HFFc6 (cell line): ENCODE data around the gene SNX11. TPM values are rescaled to one million over a fixed set of nuclear protein-coding genes. Genes with fewer than 3 reads are reported as not detected.
A peak's percentile ranks its signal among the peaks of the same experiment; 100 is the strongest.
"Not testable (repeated sequence)": the region's sequence is repeated elsewhere in the genome, so short reads cannot be mapped to it uniquely, and the experiment has no call there.

Source experiments
- DNase-seq: peaks from one replicate; pipeline ENCODE4 v3.0.0-alpha.2; 2018
- H3K27ac Mint-ChIP-seq: 2 replicates; pipeline ENCODE4 v1.8.0; 2020; ENCODE audit warnings: mild to moderate bottlenecking, mixed read lengths
- H3K27me3 Mint-ChIP-seq: 2 replicates; pipeline ENCODE4 v1.8.0; 2021; ENCODE audit warnings: mild to moderate bottlenecking, moderate library complexity, mixed read lengths; ENCODE audit not compliant: insufficient read depth
- H3K36me3 Mint-ChIP-seq: 2 replicates; pipeline ENCODE4 v1.8.0; 2021; ENCODE audit warnings: low read depth, mixed read lengths
- H3K4me1 Mint-ChIP-seq: 2 replicates; pipeline ENCODE4 v1.8.0; 2020; ENCODE audit warnings: low read depth, mixed read lengths
- H3K4me3 Mint-ChIP-seq: 2 replicates; pipeline ENCODE4 v1.8.0; 2020; ENCODE audit warnings: mild to moderate bottlenecking, moderate library complexity, mixed read lengths
- H3K9me3 Mint-ChIP-seq: 2 replicates; pipeline ENCODE4 v1.8.0; 2020; ENCODE audit warnings: mild to moderate bottlenecking, mixed read lengths
- CTCF ChIP-seq: fragments of 200-600 bp; sonication (generic); IDR thresholded peaks from 2 replicates; pipeline ENCODE4 v1.5.0; 2021; ENCODE audit warnings: antibody characterized with exemption, mild to moderate bottlenecking
- total RNA-seq, 6 experiments: library from RNA; stranded (reverse); fragmentation: NEBNext Ultra II Directional; extraction: Animal tissue kit (Norgen Biotek cat#: 25700); gene quantifications; 2 replicates in 1 of 6; 3 replicates in 5 of 6; pipeline ENCODE4 v1.2.3, GENCODE V29; 2021

Gene SNX11
- total RNA-seq, 6 experiments from 2014 or later, result 16.5 to 21.9 (median 19.6) TPM

DNA sequence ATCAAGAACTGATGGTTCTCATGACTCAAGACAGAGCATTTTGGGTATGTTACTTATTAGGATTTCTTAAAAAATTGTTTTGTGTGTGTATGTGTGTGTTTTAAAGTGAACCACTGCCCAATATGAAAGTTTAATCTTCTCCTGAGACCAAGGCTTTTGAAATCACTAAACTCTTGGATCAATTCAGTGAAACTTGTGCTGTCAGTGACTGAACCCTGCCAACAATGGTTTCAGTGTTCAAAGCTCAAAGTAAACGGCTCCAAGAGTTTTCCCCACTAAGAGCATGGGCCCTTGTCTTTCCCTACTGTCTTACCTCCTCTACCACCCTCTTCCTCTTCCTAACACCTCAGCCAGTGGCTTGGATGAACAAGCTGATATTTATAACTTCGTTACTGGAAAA, 37.4 kb upstream of the SNX11 start:
- H3K27me3 Mint-ChIP-seq, result no peaks in the 10 kb centered on the region
- H3K27ac Mint-ChIP-seq, result peak overlapping the region; percentile 67
- H3K4me3 Mint-ChIP-seq, result no peak overlapping the region
- no peak for TF ChIP-seq CTCF
- peaks cover 36% of the 10 kb centered on the region for H3K4me1 Mint-ChIP-seq
- no peak for DNase-seq
- no peaks in the 10 kb centered on the region for H3K9me3 Mint-ChIP-seq
- peaks cover 16% of the 10 kb centered on the region for H3K36me3 Mint-ChIP-seq

DNA sequence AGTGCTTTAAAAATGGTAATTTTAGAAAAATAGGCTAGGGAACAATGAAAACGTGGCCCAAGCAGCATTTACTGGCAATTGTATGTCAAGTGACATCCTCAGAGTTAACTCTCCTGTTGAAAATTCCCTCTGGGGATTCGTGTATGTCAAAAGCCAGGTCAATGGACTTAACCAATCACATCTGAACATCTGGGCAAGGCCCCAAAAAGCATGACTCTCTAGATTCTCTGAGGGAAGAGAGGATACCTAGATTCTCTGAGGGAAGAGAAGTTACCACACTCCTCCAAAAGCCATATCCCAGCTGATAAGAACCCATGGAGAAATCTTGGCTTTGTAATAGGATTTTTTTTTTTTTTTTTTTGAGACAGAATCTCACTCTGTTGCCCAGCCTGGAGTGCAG, 35.9 kb upstream of the SNX11 start:
- H3K27me3 Mint-ChIP-seq, result no peaks in the 10 kb centered on the region
- peaks cover 32% of the 10 kb centered on the region for H3K4me1 Mint-ChIP-seq
- no peak for TF ChIP-seq CTCF
- H3K4me3 Mint-ChIP-seq, result no peak overlapping the region
- DNase-seq, result no peak
- H3K27ac Mint-ChIP-seq, result no peak overlapping the region
- H3K9me3 Mint-ChIP-seq, result no peaks in the 10 kb centered on the region
- H3K36me3 Mint-ChIP-seq, result peaks cover 14% of the 10 kb centered on the region

DNA sequence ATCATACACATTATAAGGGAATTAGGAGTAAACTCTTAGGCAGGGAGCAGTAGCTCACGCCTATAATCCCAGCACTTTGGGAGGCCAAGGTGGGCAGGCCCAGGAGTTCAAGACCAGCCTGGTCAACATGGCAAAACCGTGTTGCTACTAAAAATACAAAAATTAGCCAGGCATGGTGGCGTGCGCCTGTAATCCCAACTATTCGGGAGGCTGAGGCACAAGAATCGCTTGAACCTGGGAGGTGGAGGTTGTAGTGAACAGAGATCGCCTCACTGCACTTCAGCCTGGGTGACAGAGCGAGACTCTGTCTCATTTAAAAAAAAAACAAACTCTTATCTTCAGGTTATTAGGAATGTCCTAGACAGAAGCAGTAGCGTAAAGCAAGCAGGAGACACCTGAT, 34.8 kb upstream of the SNX11 start:
- not testable (repeated sequence) for H3K27ac Mint-ChIP-seq, H3K27me3 Mint-ChIP-seq, H3K4me3 Mint-ChIP-seq, DNase-seq, H3K9me3 Mint-ChIP-seq
- peaks cover 25% of the 10 kb centered on the region for H3K4me1 Mint-ChIP-seq
- peaks cover 13% of the 10 kb centered on the region for H3K36me3 Mint-ChIP-seq

- not testable (repeated sequence) for H3K27ac Mint-ChIP-seq, H3K27me3 Mint-ChIP-seq, DNase-seq
Measured at GRCh38 chr17:48073566-48074094, 33.9 kb upstream of the SNX11 start.

DNA sequence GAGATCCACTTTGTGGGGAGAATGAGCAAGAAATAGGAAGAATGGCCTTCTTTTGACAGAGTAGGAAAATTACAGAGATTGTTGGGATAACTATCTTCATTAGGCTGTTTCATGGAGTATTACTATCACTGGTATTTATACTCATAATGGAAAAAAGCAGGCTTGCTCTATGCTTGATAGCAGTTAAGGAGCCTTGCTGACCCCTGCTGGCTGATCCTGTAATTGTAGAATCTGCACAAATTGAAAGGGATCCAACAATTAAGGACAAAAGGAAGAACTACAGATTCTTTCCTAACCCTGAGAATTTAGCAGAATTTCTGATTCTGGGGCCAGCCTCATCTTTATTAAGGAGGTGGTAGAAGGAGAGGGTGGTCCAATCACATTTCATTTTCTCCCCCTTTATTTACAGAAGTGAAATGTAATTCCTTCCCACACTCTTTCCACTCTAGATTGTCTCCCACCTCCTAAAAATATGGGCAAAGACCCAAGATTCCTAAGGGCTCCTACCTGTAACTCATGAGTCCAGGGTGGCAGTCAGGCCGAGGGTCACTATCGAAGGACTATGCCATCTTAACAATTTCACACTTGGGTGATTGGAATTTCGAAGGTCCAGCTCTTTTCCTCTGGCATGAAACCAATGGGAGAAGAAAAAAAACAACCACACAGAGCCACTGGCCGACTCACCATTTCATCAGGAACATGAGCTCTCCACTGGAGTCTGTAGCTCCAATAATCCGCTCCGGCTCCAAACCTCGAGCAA, 33.1 kb upstream of the SNX11 start:
- TF ChIP-seq CTCF, result peak; percentile 92
- no peaks in the 10 kb centered on the region for H3K9me3 Mint-ChIP-seq
- peak overlapping the region; percentile 53 for H3K27ac Mint-ChIP-seq
- no peak overlapping the region for H3K4me3 Mint-ChIP-seq
- no peaks in the 10 kb centered on the region for H3K27me3 Mint-ChIP-seq
- peaks cover 12% of the 10 kb centered on the region for H3K4me1 Mint-ChIP-seq
- peaks cover 9% of the 10 kb centered on the region for H3K36me3 Mint-ChIP-seq
- DNase-seq, result peak; percentile 80

More at GRCh38 chr17:48073566-48074094, 33.9 kb upstream of the SNX11 start:
- H3K9me3 Mint-ChIP-seq, H3K4me3 Mint-ChIP-seq: not testable (repeated sequence)
- peaks cover 17% of the 10 kb centered on the region for H3K4me1 Mint-ChIP-seq
- H3K36me3 Mint-ChIP-seq, result peaks cover 13% of the 10 kb centered on the region

- H3K4me3 Mint-ChIP-seq, DNase-seq, H3K27me3 Mint-ChIP-seq, H3K27ac Mint-ChIP-seq, H3K36me3 Mint-ChIP-seq, H3K9me3 Mint-ChIP-seq: not testable (repeated sequence)
- peaks cover 12% of the 10 kb centered on the region for H3K4me1 Mint-ChIP-seq
Measured at GRCh38 chr17:48077152-48077551, 30.4 kb upstream of the SNX11 start.

DNA sequence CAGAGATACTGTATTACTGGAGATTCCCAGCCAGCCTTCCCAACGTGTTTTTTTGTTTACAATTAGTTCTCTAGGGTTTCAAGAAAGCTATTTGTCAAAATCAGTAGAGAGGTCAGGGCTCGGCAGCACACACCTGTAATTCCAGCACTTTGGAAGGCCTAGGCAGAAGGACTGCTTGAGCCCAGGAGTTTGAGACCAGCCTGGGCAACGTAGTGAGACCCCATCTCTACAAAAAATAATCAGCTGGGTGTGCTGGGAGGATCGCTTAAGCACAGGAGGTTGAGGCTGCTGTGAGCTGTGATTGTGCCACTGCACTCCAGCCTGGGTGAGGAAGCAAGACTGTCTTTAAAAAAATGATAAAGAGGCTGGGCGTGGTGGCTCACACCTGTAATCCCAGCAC, 25.7 kb upstream of the SNX11 start:
- Mint-ChIP-seq H3K9me3 (no peaks in the 10 kb centered on the region), H3K27ac (no peak overlapping the region), H3K4me1 (no peaks in the 10 kb centered on the region; the same call in 1 of the 2 replicates), H3K36me3 (no peaks in the 10 kb centered on the region), H3K4me3 (no peak overlapping the region), H3K27me3 (no peaks in the 10 kb centered on the region)
- no peak for TF ChIP-seq CTCF
- no peak for DNase-seq
